Ishikawa (cell line): ENCODE data around the gene PITPNC1.

Source experiments
- CEBPB ChIP-seq: IDR thresholded peaks from 2 replicates; pipeline ENCODE4 v1.6.1; 2012
- CREB1 ChIP-seq: IDR thresholded peaks from 2 replicates; pipeline ENCODE4 v1.6.1; 2012; ENCODE audit warnings: low read depth
- EGR1 ChIP-seq: IDR thresholded peaks from 2 replicates; pipeline ENCODE4 v1.6.1; 2012
- EP300 ChIP-seq: IDR thresholded peaks from 2 replicates; pipeline ENCODE4 v1.6.1; 2012; ENCODE audit warnings: borderline replicate concordance
- FOXM1 ChIP-seq: IDR thresholded peaks from 2 replicates; pipeline ENCODE4 v1.6.1; 2012; ENCODE audit warnings: low read depth, borderline replicate concordance
- MAX ChIP-seq: IDR thresholded peaks from 2 replicates; pipeline ENCODE4 v1.6.1; 2012
- NFIC ChIP-seq: IDR thresholded peaks from 2 replicates; pipeline ENCODE4 v1.6.1; 2012
- RAD21 ChIP-seq: IDR thresholded peaks from 2 replicates; pipeline ENCODE4 v1.6.1; 2012; ENCODE audit warnings: low read depth
- REST ChIP-seq: IDR thresholded peaks from 2 replicates; pipeline ENCODE4 v1.6.1; 2012; ENCODE audit warnings: low read depth, mild to moderate bottlenecking
- TAF1 ChIP-seq: IDR thresholded peaks from 2 replicates; pipeline ENCODE4 v1.6.1; 2012; ENCODE audit warnings: low read depth, mild to moderate bottlenecking
- USF1 ChIP-seq: IDR thresholded peaks from 2 replicates; pipeline ENCODE4 v1.6.1; 2012
- YY1 ChIP-seq: IDR thresholded peaks from 2 replicates; pipeline ENCODE4 v1.6.1; 2012; ENCODE audit warnings: low read depth

GRCh38 chr17:67632141-67632540 is 255.1 kb downstream of the PITPNC1 start:
- no peak for TF ChIP-seq NFIC
- TF ChIP-seq MAX, result no peak
- TF ChIP-seq CEBPB, result no peak
- TF ChIP-seq EP300, result no peak
- TF ChIP-seq RAD21, result no peak
- no peak for TF ChIP-seq FOXM1
- TF ChIP-seq TAF1, result no peak
- no peak for TF ChIP-seq USF1
- no peak for TF ChIP-seq CREB1
- TF ChIP-seq REST, result no peak
- TF ChIP-seq YY1, result no peak
- no peak for TF ChIP-seq EGR1
